ENCODE measurements around the gene TASP1. TPM values are rescaled to one million over a fixed set of nuclear protein-coding genes. Genes with fewer than 3 reads are reported as not detected.
"Not testable (repeated sequence)": the region's sequence is repeated elsewhere in the genome, so short reads cannot be mapped to it uniquely, and the experiment has no call there.

TASP1 gene
- total RNA-seq, 1 experiment from 2014 or later, result 25.9 TPM

GRCh38 chr20:13608066-13608465, 30.7 kb downstream of the TASP1 start:
- intact Hi-C loops (cut with micrococcal nuclease; ENCODE audit: unreplicated experiment), result no loop called here
- Histone ChIP-seq H4K20me1 (ENCODE audit: insufficient read depth) (peaks cover 4% of the 10 kb centered on the region; the same call in 1 of the 2 replicates), H3K9me2 (ENCODE audit: insufficient read depth) (no peaks in the 10 kb centered on the region), H3K27ac (no peak overlapping the region), H3K4me3 (no peak overlapping the region), H3K27me3 (ENCODE audit: insufficient read depth, low read depth) (no peaks in the 10 kb centered on the region), H3K4me2 (no peak overlapping the region), H3K9me3 (ENCODE audit: insufficient read depth, low read depth) (no peaks in the 10 kb centered on the region), H3K79me2 (ENCODE audit: low read depth) (no peaks in the 10 kb centered on the region), H3F3A (ENCODE audit: insufficient read depth, low read depth) (no peaks in the 10 kb centered on the region), H3K4me1 (replicated peaks; ENCODE audit: insufficient read depth) (no peaks in the 10 kb centered on the region), H3K36me3 (ENCODE audit: low read depth) (peaks cover 12% of the 10 kb centered on the region; the same call in 1 of the 2 replicates), H2AFZ (no peak overlapping the region)
- DNase-seq, result no peak
- no peak for TF ChIP-seq EZH2 (IDR thresholded peaks at IDR 0.05; ENCODE audit: low read depth)
- TF ChIP-seq CTCF (conservative IDR thresholded peaks at IDR 0.05), result no peak
- CTCF ChIA-PET, result no interaction called here
- BruUV-seq (replicated peaks), result no TSS peak
- POLR2A ChIA-PET (ENCODE audit: unreplicated experiment), result no interaction called here

- H3K4me3 ChIP-seq; H3K4me2 ChIP-seq; H3K27ac ChIP-seq; H3K36me3 ChIP-seq (ENCODE audit: low read depth); H3K9me2 ChIP-seq (ENCODE audit: insufficient read depth); H2AFZ ChIP-seq; DNase-seq; H3K4me1 ChIP-seq (replicated peaks; ENCODE audit: insufficient read depth); H4K20me1 ChIP-seq (ENCODE audit: insufficient read depth); H3F3A ChIP-seq (ENCODE audit: insufficient read depth, low read depth); BruUV-seq (replicated peaks); CTCF ChIA-PET; H3K79me2 ChIP-seq (ENCODE audit: low read depth); H3K9me3 ChIP-seq (ENCODE audit: insufficient read depth, low read depth); H3K27me3 ChIP-seq (ENCODE audit: insufficient read depth, low read depth); intact Hi-C loops (cut with micrococcal nuclease; ENCODE audit: unreplicated experiment): not testable (repeated sequence)
- POLR2A ChIA-PET (ENCODE audit: unreplicated experiment), result interaction anchor here (0.6 kb wide), 1 partner anchor 309 kb away, joined by 4 read pairs; no protein-coding TSS in a partner anchor
Measured at GRCh38 chr20:13593423-13593822, 45.3 kb downstream of the TASP1 start.

GRCh38 chr20:13588049-13588448, 50.7 kb downstream of the TASP1 start:
- no peak overlapping the region for H3K4me2 ChIP-seq
- peaks cover 8% of the 10 kb centered on the region; the same call in 1 of the 2 replicates for H3K36me3 ChIP-seq (ENCODE audit: low read depth)
- H2AFZ ChIP-seq, result no peak overlapping the region
- H3K4me3 ChIP-seq, result no peak overlapping the region
- H4K20me1 ChIP-seq (ENCODE audit: insufficient read depth), result no peaks in the 10 kb centered on the region
- no peaks in the 10 kb centered on the region for H3K4me1 ChIP-seq (replicated peaks; ENCODE audit: insufficient read depth)
- no peak for DNase-seq
- H3K27me3 ChIP-seq (ENCODE audit: insufficient read depth, low read depth), result no peaks in the 10 kb centered on the region
- H3K9me3 ChIP-seq (ENCODE audit: insufficient read depth, low read depth), result peaks cover 3% of the 10 kb centered on the region; the same call in 1 of the 2 replicates
- H3K27ac ChIP-seq, result no peak overlapping the region
- intact Hi-C loops (cut with micrococcal nuclease; ENCODE audit: unreplicated experiment), result no loop called here
- peaks cover 8% of the 10 kb centered on the region; the same call in 1 of the 2 replicates for H3K9me2 ChIP-seq (ENCODE audit: insufficient read depth)
- TF ChIP-seq EZH2 (IDR thresholded peaks at IDR 0.05; ENCODE audit: low read depth), result no peak
- TF ChIP-seq CTCF (conservative IDR thresholded peaks at IDR 0.05), result no peak
- POLR2A ChIA-PET (ENCODE audit: unreplicated experiment), result no interaction called here
- CTCF ChIA-PET, result no interaction called here
- BruUV-seq (replicated peaks), result no TSS peak
- peaks cover 5% of the 10 kb centered on the region; the same call in 1 of the 2 replicates for H3K79me2 ChIP-seq (ENCODE audit: low read depth)
- no peaks in the 10 kb centered on the region for H3F3A ChIP-seq (ENCODE audit: insufficient read depth, low read depth)

GRCh38 chr20:13587370-13587769, 51.4 kb downstream of the TASP1 start:
- H3K4me1 ChIP-seq (replicated peaks; ENCODE audit: insufficient read depth), result no peaks in the 10 kb centered on the region
- no peaks in the 10 kb centered on the region for H3K27me3 ChIP-seq (ENCODE audit: insufficient read depth, low read depth)
- DNase-seq, result no peak
- H3K79me2 ChIP-seq (ENCODE audit: low read depth), result peaks cover 5% of the 10 kb centered on the region; the same call in 1 of the 2 replicates
- peaks cover 3% of the 10 kb centered on the region; the same call in 1 of the 2 replicates for H3K9me3 ChIP-seq (ENCODE audit: insufficient read depth, low read depth)
- TF ChIP-seq EZH2 (IDR thresholded peaks at IDR 0.05; ENCODE audit: low read depth), result no peak
- no peak for TF ChIP-seq CTCF (conservative IDR thresholded peaks at IDR 0.05)
- no TSS peak for BruUV-seq (replicated peaks)
- intact Hi-C loops (cut with micrococcal nuclease; ENCODE audit: unreplicated experiment), result no loop called here
- POLR2A ChIA-PET (ENCODE audit: unreplicated experiment), result no interaction called here
- H4K20me1 ChIP-seq (ENCODE audit: insufficient read depth), result peaks cover 4% of the 10 kb centered on the region; the same call in 1 of the 2 replicates
- H3K27ac ChIP-seq, result no peak overlapping the region
- CTCF ChIA-PET, result no interaction called here
- H3K4me2 ChIP-seq, result no peak overlapping the region
- H2AFZ ChIP-seq, result no peak overlapping the region
- H3K4me3 ChIP-seq, result no peak overlapping the region
- no peaks in the 10 kb centered on the region for H3F3A ChIP-seq (ENCODE audit: insufficient read depth, low read depth)
- H3K9me2 ChIP-seq (ENCODE audit: insufficient read depth), result peaks cover 8% of the 10 kb centered on the region; the same call in 1 of the 2 replicates
- peaks cover 8% of the 10 kb centered on the region; the same call in 1 of the 2 replicates for H3K36me3 ChIP-seq (ENCODE audit: low read depth)

Measured in PC-9 (cell line).